Activated CD8-positive, alpha-beta T cell treated with anti-CD3 and anti-CD28 coated beads, Interleukin-2, amount 10 ng/mL, durations not matched to agents 7 days and 5 days (primary cell): Measurements from ENCODE around the gene ITGA1. TPM values are rescaled to one million over a fixed set of nuclear protein-coding genes. Genes with fewer than 3 reads are reported as not detected.

Experiments used
- ATAC-seq: fragments of 150-1000 bp; cut with Tn5 transposase; one replicate; pipeline ENCODE4 v1.10.0; 2021; ENCODE audit warnings: moderate library complexity
- CTCF ChIA-PET: fragments of 350-600 bp; sonication (Branson Sonifier 250); formaldehyde crosslinking; loops from one replicate; lab custom pipeline; 2021; ENCODE audit warnings: antibody characterized with exemption; lab: Charles Lee
- POLR2A ChIA-PET: fragments of 350-600 bp; sonication (Branson Sonifier 250); formaldehyde crosslinking; loops from one replicate; lab custom pipeline; 2021; ENCODE audit warnings: antibody characterized with exemption; lab: Charles Lee
- DNase-seq: peaks from one replicate; pipeline ENCODE4 v3.0.0-alpha.2; 2020
- H3K27ac Mint-ChIP-seq: one replicate; pipeline ENCODE4 v1.8.0; 2021; ENCODE audit warnings: mild to moderate bottlenecking, mixed read lengths
- H3K27me3 Mint-ChIP-seq: one replicate; pipeline ENCODE4 v1.8.0; 2021; ENCODE audit warnings: low read depth, mixed read lengths
- H3K36me3 Mint-ChIP-seq: one replicate; pipeline ENCODE4 v1.8.0; 2021; ENCODE audit warnings: low read depth, mixed read lengths
- H3K4me1 Mint-ChIP-seq: one replicate; pipeline ENCODE4 v1.8.0; 2021; ENCODE audit warnings: low read depth, mixed read lengths
- H3K4me3 Mint-ChIP-seq: one replicate; pipeline ENCODE4 v1.8.0; 2021; ENCODE audit warnings: mild to moderate bottlenecking, mixed read lengths
- H3K9me3 Mint-ChIP-seq: one replicate; pipeline ENCODE4 v1.8.0; 2022; ENCODE audit warnings: mixed read lengths; ENCODE audit not compliant: insufficient read depth
- total RNA-seq, 2 experiments: library from RNA; stranded (reverse); gene quantifications; one replicate each; pipeline ENCODE4 v1.2.3, GENCODE V29; 2021

ITGA1 gene
- total RNA-seq, 2 experiments from 2014 or later: 18.0 to 19.2 TPM

GRCh38 chr5:52989025-52989780 lies 201.5 kb downstream of the ITGA1 start, which contains the start of gene ITGA2:
Gene ITGA2 (plus strand): TSS chr5:52989352. CDS start chr5:52989469, 117 bp downstream.
- Mint-ChIP-seq H3K36me3 (peaks cover 17% of the 10 kb centered on the region), H3K27me3 (peaks cover 36% of the 10 kb centered on the region), H3K4me3 (peak within 1 kb of the TSS; percentile 78), H3K27ac (peak within 1 kb of the TSS; percentile 33), H3K4me1 (peaks cover 32% of the 10 kb centered on the region), H3K9me3 (no peaks in the 10 kb centered on the region)
- ATAC-seq: peak; percentile 80
- POLR2A ChIA-PET: interaction anchor here (1.3 to 1.9 kb wide), 2 partner anchors 10 to 43 kb away, joined by 4 to 6 read pairs; no protein-coding TSS in a partner anchor
- CTCF ChIA-PET: interaction anchor here (0.6 to 8.5 kb wide), 8 partner anchors 10 to 107 kb away, joined by 3 to 81 read pairs (median 4); no protein-coding TSS in a partner anchor
- peak; percentile 53 for DNase-seq

DNA sequence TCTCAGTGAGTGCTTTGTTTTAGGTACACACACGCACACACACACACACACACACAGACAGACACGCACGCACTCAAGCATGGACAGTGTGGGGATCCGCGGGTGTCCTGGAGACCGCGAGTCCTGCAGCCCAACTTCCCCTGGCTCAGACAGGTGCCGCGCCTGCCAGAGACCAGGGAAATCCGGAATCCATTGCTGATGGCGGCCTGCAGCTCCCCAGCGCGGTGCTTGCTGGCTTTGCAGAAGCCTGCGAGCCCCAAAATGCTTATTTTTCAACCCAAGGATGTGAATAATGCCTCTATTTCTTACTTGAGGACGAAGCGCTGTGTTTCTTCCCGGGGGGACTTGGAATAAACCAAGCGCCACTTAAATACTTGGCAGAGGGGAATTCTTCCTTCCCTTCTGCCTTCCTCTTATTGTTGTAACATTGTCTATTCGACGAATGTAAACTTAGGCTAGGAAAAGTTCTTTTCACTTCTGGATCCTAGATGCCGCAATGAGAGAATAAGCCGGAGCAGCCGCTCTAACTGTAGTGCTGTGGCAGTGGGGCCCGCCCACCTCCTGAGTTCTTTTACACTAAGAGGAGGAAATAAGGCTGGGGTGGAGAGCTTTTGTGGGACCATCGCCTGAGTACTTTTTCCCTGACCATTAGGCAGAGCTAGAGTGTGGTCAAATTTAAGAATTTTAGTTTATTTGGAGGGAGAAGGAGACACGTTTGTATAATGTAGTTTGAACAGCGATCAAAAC lies 202.2 kb downstream of the ITGA1 start:
- Mint-ChIP-seq H3K27ac (peak overlapping the region; percentile 33), H3K36me3 (peaks cover 17% of the 10 kb centered on the region), H3K4me3 (peak overlapping the region; percentile 78), H3K27me3 (peaks cover 32% of the 10 kb centered on the region), H3K4me1 (peaks cover 30% of the 10 kb centered on the region), H3K9me3 (no peaks in the 10 kb centered on the region)
- CTCF ChIA-PET: interaction anchor here (0.6 to 8.5 kb wide), 14 partner anchors 9 to 389 kb away, joined by 3 to 81 read pairs (median 4); partner anchors contain the start of gene MOCS2
- peak; percentile 56 for DNase-seq
- ATAC-seq: peak; percentile 63
- POLR2A ChIA-PET: interaction anchor here (1.3 to 1.9 kb wide), 2 partner anchors 9 to 42 kb away, joined by 4 to 6 read pairs; no protein-coding TSS in a partner anchor

GRCh38 chr5:52990528-52990925 lies 202.8 kb downstream of the ITGA1 start:
- Mint-ChIP-seq H3K4me3 (peak overlapping the region; percentile 78), H3K27me3 (peaks cover 29% of the 10 kb centered on the region), H3K9me3 (no peaks in the 10 kb centered on the region), H3K4me1 (peaks cover 30% of the 10 kb centered on the region), H3K27ac (no peak overlapping the region), H3K36me3 (peaks cover 17% of the 10 kb centered on the region)
- DNase-seq: no peak
- ATAC-seq: no peak
- CTCF ChIA-PET: interaction anchor here (0.9 to 8.5 kb wide), 12 partner anchors 8 to 389 kb away, joined by 3 to 81 read pairs (median 4); partner anchors contain the start of gene MOCS2
- POLR2A ChIA-PET: no interaction called here

GRCh38 chr5:52993367-52993766 lies 205.7 kb downstream of the ITGA1 start:
- peaks cover 14% of the 10 kb centered on the region for H3K27me3 Mint-ChIP-seq
- ChIA-PET POLR2A (no interaction called here), CTCF (interaction anchor here (1.8 to 8.5 kb wide), 2 partner anchors 42 to 45 kb away, joined by 5 to 81 read pairs; no protein-coding TSS in a partner anchor)
- H3K9me3 Mint-ChIP-seq: no peaks in the 10 kb centered on the region
- no peak for ATAC-seq
- DNase-seq: no peak
- H3K27ac Mint-ChIP-seq: no peak overlapping the region
- no peak overlapping the region for H3K4me3 Mint-ChIP-seq
- H3K36me3 Mint-ChIP-seq: peaks cover 18% of the 10 kb centered on the region
- H3K4me1 Mint-ChIP-seq: peaks cover 20% of the 10 kb centered on the region

DNA sequence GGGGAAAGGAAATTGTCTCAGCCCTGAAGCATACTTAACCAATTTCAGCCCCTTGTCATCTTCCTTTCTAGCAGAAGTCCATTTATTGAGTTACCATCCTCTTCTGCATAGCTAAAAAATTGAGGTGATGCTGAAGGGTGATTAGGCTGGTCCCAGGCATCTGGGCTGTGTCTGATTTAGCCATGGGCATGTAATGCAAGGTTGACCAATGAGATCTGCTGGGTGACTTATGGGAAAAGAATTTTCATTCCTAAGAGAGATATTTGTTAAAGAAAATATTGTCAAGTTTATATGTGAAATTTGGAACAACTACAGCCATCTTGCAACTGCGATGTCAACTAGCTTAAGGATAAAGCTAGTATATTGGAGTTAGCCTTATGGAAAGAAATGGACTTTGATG lies 206.6 kb downstream of the ITGA1 start:
- Mint-ChIP-seq H3K4me3 (no peak overlapping the region), H3K9me3 (no peaks in the 10 kb centered on the region), H3K27me3 (peaks cover 13% of the 10 kb centered on the region), H3K27ac (no peak overlapping the region), H3K36me3 (peaks cover 20% of the 10 kb centered on the region), H3K4me1 (peaks cover 19% of the 10 kb centered on the region)
- ATAC-seq: no peak
- CTCF ChIA-PET: interaction anchor here (1.8 to 8.5 kb wide), 2 partner anchors 42 to 46 kb away, joined by 5 to 81 read pairs; no protein-coding TSS in a partner anchor
- POLR2A ChIA-PET: no interaction called here
- DNase-seq: no peak

GRCh38 chr5:52995095-52995494 lies 207.4 kb downstream of the ITGA1 start:
- ATAC-seq: no peak
- peaks cover 18% of the 10 kb centered on the region for H3K4me1 Mint-ChIP-seq
- ChIA-PET CTCF (no interaction called here), POLR2A (no interaction called here)
- H3K27ac Mint-ChIP-seq: no peak overlapping the region
- no peak for DNase-seq
- H3K4me3 Mint-ChIP-seq: no peak overlapping the region
- H3K27me3 Mint-ChIP-seq: peaks cover 13% of the 10 kb centered on the region
- H3K9me3 Mint-ChIP-seq: no peaks in the 10 kb centered on the region
- H3K36me3 Mint-ChIP-seq: peaks cover 20% of the 10 kb centered on the region

GRCh38 chr5:52995914-52996313 lies 208.2 kb downstream of the ITGA1 start:
- POLR2A ChIA-PET: no interaction called here

DNA sequence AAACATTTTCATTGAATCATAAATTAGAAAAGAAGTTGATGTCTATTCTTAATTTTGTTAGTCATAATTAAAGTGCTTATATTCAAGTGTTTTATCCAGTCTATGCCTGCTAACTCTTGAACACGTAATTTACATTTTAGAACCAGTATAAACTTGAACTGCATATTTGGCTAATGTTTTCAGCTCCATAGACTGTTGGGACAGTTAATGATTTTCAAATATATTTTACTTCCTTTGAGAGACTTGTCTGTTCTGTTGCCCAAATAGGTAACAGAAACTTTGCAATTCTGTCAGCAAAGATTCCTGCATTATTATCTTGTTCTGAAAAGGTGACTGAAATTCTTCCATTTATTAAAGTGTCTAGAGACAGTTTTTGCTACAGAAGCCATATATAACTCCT lies 209.3 kb downstream of the ITGA1 start:
- ATAC-seq: no peak
- DNase-seq: no peak
- Mint-ChIP-seq H3K36me3 (peaks cover 22% of the 10 kb centered on the region), H3K4me1 (peaks cover 9% of the 10 kb centered on the region), H3K27me3 (peaks cover 11% of the 10 kb centered on the region), H3K27ac (no peak overlapping the region), H3K4me3 (no peak overlapping the region), H3K9me3 (no peaks in the 10 kb centered on the region)
- ChIA-PET POLR2A (no interaction called here), CTCF (interaction anchor here (0.9 to 2.4 kb wide), 3 partner anchors 39 to 95 kb away, joined by 3 to 11 read pairs (median 10); no protein-coding TSS in a partner anchor)

More at GRCh38 chr5:52995914-52996313, 208.2 kb downstream of the ITGA1 start:
- ATAC-seq: no peak
- peaks cover 11% of the 10 kb centered on the region for H3K27me3 Mint-ChIP-seq
- DNase-seq: no peak
- H3K36me3 Mint-ChIP-seq: peaks cover 18% of the 10 kb centered on the region
- peaks cover 10% of the 10 kb centered on the region for H3K4me1 Mint-ChIP-seq
- CTCF ChIA-PET: no interaction called here
- no peaks in the 10 kb centered on the region for H3K9me3 Mint-ChIP-seq
- H3K27ac Mint-ChIP-seq: no peak overlapping the region
- H3K4me3 Mint-ChIP-seq: no peak overlapping the region

- DNase-seq: no peak
- Mint-ChIP-seq H3K4me3 (no peak overlapping the region), H3K4me1 (peaks cover 5% of the 10 kb centered on the region), H3K27ac (no peak overlapping the region), H3K36me3 (peaks cover 18% of the 10 kb centered on the region), H3K27me3 (peaks cover 7% of the 10 kb centered on the region), H3K9me3 (no peaks in the 10 kb centered on the region)
- no peak for ATAC-seq
- CTCF ChIA-PET: interaction anchor here (0.9 to 2.4 kb wide), 3 partner anchors 38 to 94 kb away, joined by 3 to 11 read pairs (median 10); no protein-coding TSS in a partner anchor
- POLR2A ChIA-PET: no interaction called here
These were observed 209.7 kb downstream of the ITGA1 start for GRCh38 chr5:52997424-52997823.

- Mint-ChIP-seq H3K4me1 (peaks cover 13% of the 10 kb centered on the region), H3K36me3 (peaks cover 17% of the 10 kb centered on the region), H3K27ac (no peak overlapping the region), H3K9me3 (no peaks in the 10 kb centered on the region), H3K4me3 (no peak overlapping the region), H3K27me3 (peaks cover 3% of the 10 kb centered on the region)
- no peak for DNase-seq
- ATAC-seq: no peak
- ChIA-PET CTCF (interaction anchor here (0.6 to 2.4 kb wide), 8 partner anchors 8 to 99 kb away, joined by 3 to 11 read pairs (median 3); no protein-coding TSS in a partner anchor), POLR2A (interaction anchor here (1.0 kb wide), 1 partner anchor 9 kb away, joined by 4 read pairs; the partner anchor contains the start of gene ITGA2)
These were observed 211.0 kb downstream of the ITGA1 start for GRCh38 chr5:52998552-52999313.
